Uterus (tissue), 4 donors: ENCODE results near the gene GRM1. TPM values are rescaled to one million over a fixed set of nuclear protein-coding genes. Genes with fewer than 3 reads are reported as not detected.

Source experiments
- DNase-seq, 2 donors: peaks; one replicate each; pipeline ENCODE4 v3.0.0-alpha.2; 2019 to 2020
- H3K27ac ChIP-seq, 2 donors: fragments of 200-600 bp; sonication (generic); 1 replicate in 1 of 2; 2 replicates in 1 of 2; pipeline ENCODE4 v1.5.1; 2016 to 2018
- H3K27me3 ChIP-seq, 2 donors: fragments of 200-600 bp; sonication (generic); one replicate each; pipeline ENCODE4 v1.5.1; 2018 to 2019; ENCODE audit warnings: control low read depth in 1 of 2
- H3K36me3 ChIP-seq, 2 donors: fragments of 200-600 bp; sonication (generic); one replicate each; pipeline ENCODE4 v1.5.1; 2019; ENCODE audit warnings: control low read depth in 1 of 2
- H3K4me1 ChIP-seq, 2 donors: fragments of 200-600 bp; sonication (generic); one replicate each; pipeline ENCODE4 v1.5.1; 2018 to 2019; ENCODE audit warnings: control low read depth in 1 of 2
- H3K4me3 ChIP-seq, 2 donors: fragments of 200-600 bp; sonication (generic); 1 replicate in 1 of 2; 2 replicates in 1 of 2; pipeline ENCODE4 v1.5.1; 2018 to 2019; ENCODE audit warnings: mild to moderate bottlenecking in 1 of 2
- H3K9me3 ChIP-seq, 2 donors: fragments of 200-600 bp; sonication (generic); one replicate each; pipeline ENCODE4 v1.5.1; 2019; ENCODE audit warnings: control low read depth in 1 of 2
- POLR2A ChIP-seq, 2 donors: fragments of 450-650 bp; IDR thresholded peaks; one replicate each; pipeline ENCODE4 v1.6.1; 2016; ENCODE audit warnings: antibody characterized with exemption in 2 of 2, mild to moderate bottlenecking in 1 of 2, moderate library complexity in 1 of 2
- intact Hi-C: fragments of 100-400 bp; cut with DNase I; formaldehyde crosslinking; loops from one replicate; pipeline ENCODE4 v1.15.1; 2023; ENCODE audit warnings: low total_unique reads
- total RNA-seq, 4 donors: library from RNA; depleted of rRNA in 3 of 4; stranded (reverse); fragments of >200 nt in 3 of 4; gene quantifications; one replicate each; pipeline versions ENCODE4 v1.1.0 to v1.2.4, GENCODE V29; 2014 to 2023
- TF ChIP-seq, protein P1 (sequence below), 4 experiments: fragments of 200-600 bp in 2 of 4; fragments of 450-650 bp in 2 of 4; sonication (generic) in 2 of 4; IDR thresholded peaks; one replicate each; pipeline ENCODE4 v1.5.1; 2016 to 2019; ENCODE audit warnings: antibody characterized with exemption in 4 of 4, mild to moderate bottlenecking in 2 of 4, moderate library complexity in 1 of 4
- donor health status: DM: yes; HTN: yes; CAD: no.

The GRM1 gene
- total RNA-seq, 4 donors from 2014 or later, result 0.07 to 0.12 TPM; not detected in 2

DNA sequence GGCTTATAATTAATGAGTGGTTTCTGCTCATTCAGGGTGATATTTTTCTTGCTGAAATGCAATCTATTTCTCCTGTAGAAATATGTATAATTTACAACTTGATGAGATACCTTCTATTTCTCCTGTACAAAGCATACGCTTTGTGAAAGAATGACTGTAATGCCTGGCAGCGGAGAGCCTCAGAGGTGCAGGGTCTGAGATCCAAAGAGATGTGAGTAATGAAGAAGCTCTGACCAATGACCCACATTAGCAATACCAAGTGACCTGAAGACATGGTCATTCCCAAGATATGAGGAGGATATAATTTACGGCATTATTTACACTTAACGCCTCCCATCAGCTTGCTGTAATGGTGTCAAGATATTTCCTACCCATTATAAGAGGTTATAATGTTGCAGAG, 416.4 kb downstream of the GRM1 start:
- intact Hi-C loops, result no loop called here
- DNase-seq, result no peak
- TF ChIP-seq, protein P1, sequence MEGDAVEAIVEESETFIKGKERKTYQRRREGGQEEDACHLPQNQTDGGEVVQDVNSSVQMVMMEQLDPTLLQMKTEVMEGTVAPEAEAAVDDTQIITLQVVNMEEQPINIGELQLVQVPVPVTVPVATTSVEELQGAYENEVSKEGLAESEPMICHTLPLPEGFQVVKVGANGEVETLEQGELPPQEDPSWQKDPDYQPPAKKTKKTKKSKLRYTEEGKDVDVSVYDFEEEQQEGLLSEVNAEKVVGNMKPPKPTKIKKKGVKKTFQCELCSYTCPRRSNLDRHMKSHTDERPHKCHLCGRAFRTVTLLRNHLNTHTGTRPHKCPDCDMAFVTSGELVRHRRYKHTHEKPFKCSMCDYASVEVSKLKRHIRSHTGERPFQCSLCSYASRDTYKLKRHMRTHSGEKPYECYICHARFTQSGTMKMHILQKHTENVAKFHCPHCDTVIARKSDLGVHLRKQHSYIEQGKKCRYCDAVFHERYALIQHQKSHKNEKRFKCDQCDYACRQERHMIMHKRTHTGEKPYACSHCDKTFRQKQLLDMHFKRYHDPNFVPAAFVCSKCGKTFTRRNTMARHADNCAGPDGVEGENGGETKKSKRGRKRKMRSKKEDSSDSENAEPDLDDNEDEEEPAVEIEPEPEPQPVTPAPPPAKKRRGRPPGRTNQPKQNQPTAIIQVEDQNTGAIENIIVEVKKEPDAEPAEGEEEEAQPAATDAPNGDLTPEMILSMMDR (IDR thresholded peaks at IDR 0.05), result no peak
- no peak for TF ChIP-seq POLR2A (IDR thresholded peaks at IDR 0.05)
- H3K4me3 ChIP-seq, result no peak overlapping the region
- H3K9me3 ChIP-seq, result no peaks in the 10 kb centered on the region
- H3K27me3 ChIP-seq, result no peaks in the 10 kb centered on the region
- no peak overlapping the region for H3K27ac ChIP-seq
- H3K4me1 ChIP-seq, result no peaks in the 10 kb centered on the region
- H3K36me3 ChIP-seq, result no peaks in the 10 kb centered on the region

DNA sequence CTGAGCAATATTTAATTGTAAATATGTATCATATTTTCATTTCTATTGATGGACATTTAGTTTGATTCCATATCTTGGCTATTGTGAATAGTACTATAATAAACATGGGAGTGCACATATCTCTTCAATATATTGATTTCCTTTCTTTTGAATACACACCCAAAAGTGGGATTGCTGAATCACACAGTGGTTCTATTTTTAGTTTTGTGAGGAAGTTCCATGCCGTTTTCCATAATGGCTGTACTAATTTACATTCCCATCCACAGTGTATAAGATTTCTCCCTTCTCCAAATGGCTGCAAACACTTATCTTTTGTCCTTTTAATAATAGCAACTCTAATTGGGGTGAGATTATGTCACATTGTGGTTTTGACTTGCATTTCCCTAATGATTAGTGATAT, 428.0 kb downstream of the GRM1 start:
- H3K27ac ChIP-seq, result no peak overlapping the region

DNA sequence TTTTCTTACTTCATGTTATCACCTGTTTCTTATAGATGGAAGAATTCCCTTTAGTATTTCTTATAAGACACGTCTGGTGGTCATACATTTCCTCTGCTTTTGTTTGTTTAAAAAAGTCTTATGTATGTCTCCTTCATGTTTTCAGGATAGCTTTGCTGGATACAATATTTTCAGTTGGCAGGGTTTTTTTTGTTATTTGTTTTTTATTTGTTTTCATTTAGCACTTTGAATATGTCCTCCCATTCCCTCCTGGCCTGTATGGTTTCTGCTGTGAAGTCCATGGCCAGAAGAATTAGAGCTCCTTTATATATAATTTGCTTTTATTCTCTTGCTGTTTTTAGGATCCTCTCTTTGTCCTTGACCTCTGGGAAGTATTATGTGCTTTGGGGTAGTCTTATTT, 432.1 kb downstream of the GRM1 start:
- intact Hi-C loops, result no loop called here
- no peak for DNase-seq
- no peak for TF ChIP-seq POLR2A (IDR thresholded peaks at IDR 0.05)
- TF ChIP-seq, protein P1 (IDR thresholded peaks at IDR 0.05), result no peak
- Histone ChIP-seq H3K27ac (no peak overlapping the region), H3K36me3 (no peaks in the 10 kb centered on the region), H3K4me3 (no peak overlapping the region), H3K27me3 (no peaks in the 10 kb centered on the region), H3K9me3 (no peaks in the 10 kb centered on the region), H3K4me1 (no peaks in the 10 kb centered on the region)

More for the DNA sequence above, 428.0 kb downstream of the GRM1 start:
- Histone ChIP-seq H3K4me1 (no peaks in the 10 kb centered on the region), H3K4me3 (no peak overlapping the region), H3K9me3 (no peaks in the 10 kb centered on the region), H3K36me3 (no peaks in the 10 kb centered on the region), H3K27me3 (no peaks in the 10 kb centered on the region)
- TF ChIP-seq, protein P1 (IDR thresholded peaks at IDR 0.05), result no peak
- no peak for TF ChIP-seq POLR2A (IDR thresholded peaks at IDR 0.05)
- no peak for DNase-seq
- intact Hi-C loops, result no loop called here

DNA sequence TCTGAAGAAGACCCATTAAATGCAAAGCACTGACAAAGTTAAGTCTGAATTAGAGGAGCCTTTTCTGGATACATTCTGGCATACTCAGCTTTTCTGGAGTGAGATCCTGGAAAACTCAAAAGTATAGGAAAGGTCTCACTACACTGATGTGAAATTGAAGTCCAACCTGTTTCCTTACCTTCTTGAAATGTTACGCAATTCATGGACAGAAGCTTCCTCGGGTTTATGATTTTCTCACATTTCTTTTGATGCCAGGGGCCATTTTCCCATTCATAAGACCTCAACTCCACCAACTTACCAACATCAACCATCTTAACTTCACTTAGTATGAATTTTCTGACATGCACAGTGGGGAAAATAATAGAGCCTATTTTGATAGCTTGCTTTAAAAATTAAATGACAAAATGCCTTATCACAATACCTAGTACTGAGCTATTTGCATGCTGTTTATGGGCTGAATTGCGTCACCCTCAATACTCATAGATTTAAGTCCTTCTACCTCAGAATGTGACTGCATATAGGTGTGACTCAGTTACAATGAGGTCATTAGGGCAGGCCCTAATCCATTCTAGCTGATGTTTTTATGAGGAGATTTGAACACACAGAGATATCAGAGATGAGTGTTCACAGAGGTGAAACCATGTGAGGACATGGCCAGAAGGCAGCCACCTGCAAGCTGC, 441.4 kb downstream of the GRM1 start:
- Histone ChIP-seq H3K27ac (no peak overlapping the region), H3K36me3 (no peaks in the 10 kb centered on the region), H3K4me3 (no peak overlapping the region), H3K27me3 (no peaks in the 10 kb centered on the region), H3K4me1 (no peaks in the 10 kb centered on the region), H3K9me3 (no peaks in the 10 kb centered on the region)
- no peak for DNase-seq
- TF ChIP-seq, protein P1 (IDR thresholded peaks at IDR 0.05), result no peak
- intact Hi-C loops, result no loop called here

DNA sequence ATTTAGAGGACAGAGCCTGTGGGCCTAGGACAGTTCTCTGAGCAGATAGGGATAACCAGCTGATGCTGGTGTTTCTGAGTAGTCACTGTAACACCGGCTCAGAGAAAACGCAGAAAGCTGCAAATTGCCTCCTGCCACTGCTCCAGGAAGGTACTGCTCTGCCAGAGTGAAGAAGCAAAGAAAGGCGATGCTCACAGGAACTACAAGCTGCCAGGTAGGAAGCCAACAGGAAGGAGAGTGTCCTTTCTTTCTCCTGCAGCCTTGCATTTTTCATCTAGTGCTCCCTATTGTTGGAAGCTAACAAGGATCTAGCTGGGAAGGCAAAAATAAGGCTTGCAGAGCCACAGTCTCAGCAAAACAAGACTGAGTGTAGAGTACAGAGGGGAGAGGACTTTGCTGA, 444.1 kb downstream of the GRM1 start:
- Histone ChIP-seq H3K9me3 (no peaks in the 10 kb centered on the region), H3K4me1 (no peaks in the 10 kb centered on the region), H3K27ac (no peak overlapping the region), H3K36me3 (no peaks in the 10 kb centered on the region), H3K4me3 (no peak overlapping the region), H3K27me3 (no peaks in the 10 kb centered on the region)
- intact Hi-C loops, result no loop called here
- TF ChIP-seq, protein P1 (IDR thresholded peaks at IDR 0.05), result no peak
- TF ChIP-seq POLR2A (IDR thresholded peaks at IDR 0.05), result no peak
- DNase-seq, result no peak
